ENCODE measurements around the gene C19orf25.
A peak's percentile ranks its signal among the peaks of the same experiment; 100 is the strongest.

The C19orf25 gene

GRCh38 chr19:1496714-1497577, 17.9 kb upstream of the C19orf25 start:
- DNase-seq (ENCODE audit: low spot score) = no peak

GRCh38 chr19:1495799-1496713, 17.0 kb upstream of the C19orf25 start:
- DNase-seq (ENCODE audit: low spot score) = no peak

- no peak for DNase-seq (ENCODE audit: low spot score)
Measured at GRCh38 chr19:1495051-1495798, 16.2 kb upstream of the C19orf25 start.

GRCh38 chr19:1494115-1494815, 15.2 kb upstream of the C19orf25 start:
- no peak for DNase-seq (ENCODE audit: low spot score)

GRCh38 chr19:1492474-1493006, 13.5 kb upstream of the C19orf25 start:
- no peak for DNase-seq (ENCODE audit: low spot score)

- DNase-seq (ENCODE audit: low spot score) = no peak
Measured at GRCh38 chr19:1491849-1492170, 12.8 kb upstream of the C19orf25 start.

GRCh38 chr19:1491114-1491848, 12.3 kb upstream of the C19orf25 start, which contains the start of gene REEP6:
Gene REEP6, plus strand, starts transcription at chr19:1491181. Its CDS starts 89 bp downstream, at chr19:1491270.
- no peak for DNase-seq (ENCODE audit: low spot score)

- peak; percentile 100 for DNase-seq (ENCODE audit: low spot score)
Measured at GRCh38 chr19:1490311-1491113, 11.5 kb upstream of the C19orf25 start, which contains the start of gene PCSK4. Gene PCSK4, minus strand, starts transcription at chr19:1490350. Its CDS starts 4 bp downstream, at chr19:1490346.

GRCh38 chr19:1489463-1490310, 10.7 kb upstream of the C19orf25 start:
- no peak for DNase-seq (ENCODE audit: low spot score)

GRCh38 chr19:1488282-1488601, 9.2 kb upstream of the C19orf25 start:
- no peak for DNase-seq (ENCODE audit: low spot score)

- DNase-seq (ENCODE audit: low spot score) = no peak
Measured at GRCh38 chr19:1487576-1488281, 8.7 kb upstream of the C19orf25 start.

GRCh38 chr19:1486720-1487575, 7.9 kb upstream of the C19orf25 start:
- DNase-seq (ENCODE audit: low spot score) = no peak

GRCh38 chr19:1483979-1484428, 5.0 kb upstream of the C19orf25 start:
- no peak for DNase-seq (ENCODE audit: low spot score)

GRCh38 chr19:1483131-1483978, 4.3 kb upstream of the C19orf25 start:
- DNase-seq (ENCODE audit: low spot score) = no peak

GRCh38 chr19:1482361-1483130, 3.5 kb upstream of the C19orf25 start:
- no peak for DNase-seq (ENCODE audit: low spot score)
